Activated B cell treated with CpG ODN at 0.5 μM for 24 hours (primary cell): ENCODE data around the gene INPP1. TPM values are rescaled to one million over a fixed set of nuclear protein-coding genes. Genes with fewer than 3 reads are reported as not detected.

Experiments
- ATAC-seq: fragments of 200-7000 bp; cut with Tn5 transposase; one replicate; pipeline ENCODE4 v1.10.0; 2021; ENCODE audit warnings: low read depth, mild to moderate bottlenecking, moderate library complexity
- CTCF ChIA-PET: fragments of 350-600 bp; sonication (Branson Sonifier 250); formaldehyde crosslinking; loops from one replicate; lab custom pipeline; 2021; ENCODE audit warnings: antibody characterized with exemption; lab: Charles Lee
- POLR2A ChIA-PET: fragments of 350-600 bp; sonication (Branson Sonifier 250); formaldehyde crosslinking; loops from one replicate; lab custom pipeline; 2021; ENCODE audit warnings: antibody characterized with exemption; lab: Charles Lee
- DNase-seq: peaks from one replicate; pipeline ENCODE4 v3.0.0; 2022
- H3K27ac Mint-ChIP-seq: one replicate; pipeline ENCODE4 v1.8.0; 2020; ENCODE audit warnings: mixed read lengths
- H3K27me3 Mint-ChIP-seq: one replicate; pipeline ENCODE4 v1.8.0; 2021; ENCODE audit warnings: mixed read lengths
- H3K36me3 Mint-ChIP-seq: one replicate; pipeline ENCODE4 v1.8.0; 2021; ENCODE audit warnings: low read depth, mixed read lengths
- H3K4me1 Mint-ChIP-seq: one replicate; pipeline ENCODE4 v1.8.0; 2021; ENCODE audit warnings: mixed read lengths
- H3K4me3 Mint-ChIP-seq: one replicate; pipeline ENCODE4 v1.8.0; 2020; ENCODE audit warnings: mild to moderate bottlenecking, mixed read lengths
- H3K9me3 Mint-ChIP-seq: one replicate; pipeline ENCODE4 v1.8.0; 2020; ENCODE audit warnings: mixed read lengths
- CTCF ChIP-seq: fragments of 200-600 bp; IDR thresholded peaks from one replicate; pipeline ENCODE4 v1.8.0; 2022; ENCODE audit warnings: antibody characterized with exemption, mild to moderate bottlenecking
- intact Hi-C: fragments of 100-400 bp; cut with micrococcal nuclease; formaldehyde crosslinking; loops from one replicate; pipeline ENCODE4 v1.15.1; 2024
- total RNA-seq: library from RNA; stranded (reverse); gene quantifications from 2 replicates; pipeline ENCODE4 v1.2.3, GENCODE V29; 2022

Gene INPP1
- total RNA-seq, 1 donor from 2014 or later, result 4.2 TPM

DNA sequence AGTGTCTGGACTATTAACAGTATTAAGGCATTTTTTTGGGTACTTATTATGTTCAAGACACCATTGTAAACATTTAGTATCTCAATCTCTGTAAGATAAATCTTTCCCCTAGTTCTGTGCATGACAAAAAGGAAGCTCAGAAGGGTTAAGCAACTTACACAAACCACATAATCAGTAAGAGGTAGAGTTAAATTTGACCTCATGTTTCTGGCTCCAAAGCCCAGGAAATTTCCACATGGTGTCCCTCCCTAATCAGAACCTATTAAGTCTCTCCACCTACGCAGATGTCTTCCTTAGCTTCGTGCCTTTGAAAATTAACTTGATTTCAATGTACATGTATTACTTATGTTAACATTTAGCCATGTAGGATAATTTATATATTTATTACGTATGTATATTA is 66.8 kb downstream of the INPP1 start:
- no peak for TF ChIP-seq CTCF
- ATAC-seq (no peak), DNase-seq (no peak)
- Mint-ChIP-seq H3K4me3 (peak overlapping the region; percentile 35), H3K27ac (no peak overlapping the region), H3K27me3 (no peaks in the 10 kb centered on the region), H3K4me1 (peaks cover 30% of the 10 kb centered on the region), H3K36me3 (no peaks in the 10 kb centered on the region), H3K9me3 (no peaks in the 10 kb centered on the region)
- CTCF ChIA-PET, result interaction anchor here (0.9 kb wide), 1 partner anchor 270 kb away, joined by 3 read pairs; no protein-coding TSS in a partner anchor
- POLR2A ChIA-PET, result interaction anchor here (1.1 to 1.8 kb wide), 2 partner anchors 22 to 124 kb away, joined by 3 to 6 read pairs; no protein-coding TSS in a partner anchor
- intact Hi-C loops, result no loop called here

- Mint-ChIP-seq H3K4me3 (no peak overlapping the region), H3K9me3 (no peaks in the 10 kb centered on the region), H3K36me3 (peaks cover 4% of the 10 kb centered on the region), H3K27ac (no peak overlapping the region), H3K27me3 (no peaks in the 10 kb centered on the region), H3K4me1 (peaks cover 40% of the 10 kb centered on the region)
- no peak for TF ChIP-seq CTCF
- POLR2A ChIA-PET, result interaction anchor here (0.9 kb wide), 1 partner anchor 121 kb away, joined by 3 read pairs; the partner anchor contains the start of gene NEMP2
- DNase-seq, result no peak
- intact Hi-C loops, result no loop called here
- no peak for ATAC-seq
- CTCF ChIA-PET, result no interaction called here
Measured at GRCh38 chr2:190412966-190413365, 69.6 kb downstream of the INPP1 start.

- TF ChIP-seq CTCF, result no peak
- ATAC-seq, result no peak
- H3K27me3 Mint-ChIP-seq, result no peaks in the 10 kb centered on the region
- DNase-seq, result no peak
- H3K4me3 Mint-ChIP-seq, result no peak overlapping the region
- peaks cover 6% of the 10 kb centered on the region for H3K36me3 Mint-ChIP-seq
- no peaks in the 10 kb centered on the region for H3K9me3 Mint-ChIP-seq
- POLR2A ChIA-PET, result interaction anchor here (0.9 kb wide), 1 partner anchor 121 kb away, joined by 3 read pairs; the partner anchor contains the start of gene NEMP2
- peaks cover 42% of the 10 kb centered on the region for H3K4me1 Mint-ChIP-seq
- no peak overlapping the region for H3K27ac Mint-ChIP-seq
- CTCF ChIA-PET, result no interaction called here
- intact Hi-C loops, result no loop called here
Measured at GRCh38 chr2:190413421-190413820, 70.0 kb downstream of the INPP1 start.

DNA sequence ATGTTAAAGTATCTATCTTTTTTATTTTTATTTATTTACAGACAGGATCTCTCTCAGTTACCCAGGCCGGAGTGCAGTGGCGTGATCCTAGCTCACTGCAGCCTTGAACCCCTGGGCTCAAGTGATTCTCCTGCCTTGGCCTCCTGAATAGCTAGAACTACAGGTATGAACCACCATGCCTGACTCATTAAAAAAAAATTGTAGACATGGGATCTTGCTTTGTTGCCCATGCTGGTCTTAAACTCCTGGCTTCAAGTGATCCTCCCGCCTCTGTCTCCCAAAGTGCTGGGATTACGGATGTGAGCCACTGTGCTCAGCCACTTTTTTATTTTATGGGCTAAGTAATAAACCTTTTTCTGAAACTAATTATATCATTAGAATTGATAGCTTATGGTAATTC is 71.9 kb downstream of the INPP1 start:
- ChIA-PET CTCF (no interaction called here), POLR2A (interaction anchor here (1.0 to 1.1 kb wide), 2 partner anchors 95 to 119 kb away, joined by 3 to 6 read pairs; partner anchors contain the start of gene NEMP2)
- no peak for TF ChIP-seq CTCF
- intact Hi-C loops, result no loop called here
- H3K4me1 Mint-ChIP-seq, result peaks cover 30% of the 10 kb centered on the region
- ATAC-seq (no peak), DNase-seq (no peak)
- H3K27ac Mint-ChIP-seq, result peak overlapping the region; percentile 59
- H3K36me3 Mint-ChIP-seq, result peaks cover 14% of the 10 kb centered on the region
- no peak overlapping the region for H3K4me3 Mint-ChIP-seq
- no peaks in the 10 kb centered on the region for H3K27me3 Mint-ChIP-seq
- no peaks in the 10 kb centered on the region for H3K9me3 Mint-ChIP-seq

- Mint-ChIP-seq H3K4me3 (peak overlapping the region; percentile 29), H3K4me1 (peaks cover 38% of the 10 kb centered on the region), H3K27ac (peak overlapping the region; percentile 78), H3K9me3 (no peaks in the 10 kb centered on the region), H3K27me3 (no peaks in the 10 kb centered on the region), H3K36me3 (peaks cover 16% of the 10 kb centered on the region)
- no peak for DNase-seq
- ChIA-PET POLR2A (interaction anchor here (1.0 to 1.1 kb wide), 2 partner anchors 95 to 118 kb away, joined by 3 to 6 read pairs; partner anchors contain the start of gene NEMP2), CTCF (no interaction called here)
- no peak for TF ChIP-seq CTCF
- intact Hi-C loops, result no loop called here
- peak; percentile 25 for ATAC-seq
Measured at GRCh38 chr2:190415794-190416775, 72.7 kb downstream of the INPP1 start.
